ELR (cell line): ENCODE results near the gene MLN.

Experiments used
- DNase-seq: peaks from one replicate; pipeline ENCODE4 v3.0.0-alpha.2; 2015; ENCODE audit warnings: low read depth

MLN gene

DNA sequence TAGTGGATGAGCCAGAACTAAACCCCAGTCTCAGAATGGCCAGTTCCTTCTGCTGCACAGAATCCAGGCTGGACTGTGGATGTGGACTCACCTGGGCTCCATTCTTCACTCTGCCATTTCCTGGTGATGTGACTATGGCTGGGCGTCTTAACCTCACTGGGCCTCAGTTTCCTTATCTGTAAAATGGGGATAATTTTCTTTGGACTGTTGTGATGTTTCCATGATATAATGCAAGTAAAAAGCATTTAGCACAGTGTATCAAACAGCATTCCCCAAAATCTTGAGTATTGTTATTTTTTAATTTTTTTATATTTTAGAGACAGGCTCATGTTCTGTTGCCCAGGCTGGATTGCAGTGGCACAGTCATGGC is 51.2 kb downstream of the MLN start:
- DNase-seq: no peak

DNA sequence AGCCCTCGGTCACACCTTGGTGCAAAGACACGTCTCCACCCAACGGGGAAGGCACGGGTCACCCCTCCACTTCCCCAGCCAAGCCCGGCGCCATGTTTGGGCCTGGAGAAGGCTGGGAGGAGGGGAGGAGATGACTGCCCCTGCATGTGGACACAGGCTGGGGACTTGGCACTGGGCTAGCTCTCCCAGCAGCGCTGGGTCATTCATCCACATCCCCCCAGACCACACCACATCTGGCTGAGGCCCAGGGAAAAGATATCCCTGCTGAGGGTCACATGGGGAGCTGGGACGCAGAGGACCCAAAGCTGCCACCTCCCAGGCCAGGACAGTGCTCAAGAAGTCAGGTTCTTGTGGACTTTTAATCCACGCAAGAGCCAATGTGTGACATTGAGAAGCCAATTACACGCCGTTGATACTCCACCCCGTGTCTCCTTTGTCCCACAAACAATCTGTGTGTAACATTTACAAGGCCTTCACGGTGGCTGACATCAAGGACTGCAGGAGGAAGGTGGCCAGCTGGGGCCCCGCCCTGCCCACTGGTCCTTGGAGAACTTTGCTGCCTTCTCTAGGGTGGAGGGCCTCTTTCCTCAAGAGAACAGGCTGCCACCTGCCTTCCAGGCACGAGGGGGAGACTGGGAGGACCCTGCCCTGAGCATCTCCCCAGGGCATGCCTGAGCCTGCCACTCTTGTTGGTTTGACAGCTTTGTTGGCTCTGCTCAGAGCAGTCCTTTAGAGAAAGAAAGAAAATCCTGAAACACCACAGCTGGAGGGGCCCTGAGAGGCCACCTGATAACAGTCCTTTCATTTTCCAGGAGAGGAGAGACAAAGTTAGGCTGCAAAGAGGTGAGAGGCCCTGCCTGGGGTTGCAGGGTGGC is 51.8 kb downstream of the MLN start:
- DNase-seq: no peak

DNA sequence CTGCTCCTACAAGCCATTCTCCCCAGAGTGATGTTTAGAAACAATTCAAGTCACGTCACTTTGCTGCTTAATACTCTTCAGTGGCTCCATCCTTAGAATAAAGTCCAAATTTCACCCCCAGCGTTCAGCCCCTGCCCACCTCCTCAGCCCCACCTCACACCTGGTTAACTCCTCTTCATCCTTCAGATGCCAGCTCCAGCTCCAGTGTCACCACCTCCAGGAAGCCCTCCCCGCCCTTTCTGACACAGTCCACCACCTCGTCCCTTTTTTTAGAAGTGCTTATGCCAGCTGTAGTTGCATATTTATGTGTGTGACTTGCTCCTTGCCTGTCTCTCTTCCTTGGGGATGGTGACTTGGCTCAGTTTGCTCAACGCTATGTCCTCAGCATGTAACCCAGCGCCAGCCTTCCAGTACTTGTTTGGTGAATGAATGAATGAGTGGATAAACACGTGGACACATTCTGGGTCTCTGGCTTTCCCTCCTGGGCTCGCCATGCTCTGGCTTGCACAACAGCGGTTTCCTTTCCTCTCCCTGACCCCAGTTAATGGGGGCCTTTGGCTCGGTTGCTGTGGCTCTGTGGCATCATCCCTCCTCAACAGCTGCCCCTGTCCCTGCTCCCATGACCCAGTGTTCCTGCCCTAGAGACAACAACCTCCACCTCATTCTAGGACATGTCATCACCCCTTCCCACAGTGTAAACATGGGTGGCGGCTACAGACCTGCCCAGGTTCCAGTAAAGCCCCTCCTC is 53.4 kb downstream of the MLN start:
- no peak for DNase-seq

DNA sequence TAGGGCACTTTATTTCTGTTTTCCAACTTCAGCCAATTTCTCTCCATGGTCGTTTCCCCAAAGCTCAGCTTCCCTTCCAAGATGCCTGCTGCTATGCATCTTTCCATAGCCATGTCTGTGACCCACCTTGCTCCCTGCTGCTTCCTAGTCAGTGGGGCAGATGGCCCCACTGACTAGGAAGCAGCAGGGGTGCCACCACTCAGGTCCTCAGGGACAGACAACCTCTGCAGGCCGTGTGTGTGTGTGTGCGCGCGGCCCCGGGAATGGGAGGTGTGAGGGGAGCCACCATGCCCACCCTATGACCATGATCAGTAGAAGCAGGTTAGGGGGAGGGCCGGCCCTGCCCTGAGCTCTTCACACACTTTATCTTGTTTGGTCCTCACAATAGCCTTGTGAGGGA is 54.4 kb downstream of the MLN start:
- no peak for DNase-seq

DNA sequence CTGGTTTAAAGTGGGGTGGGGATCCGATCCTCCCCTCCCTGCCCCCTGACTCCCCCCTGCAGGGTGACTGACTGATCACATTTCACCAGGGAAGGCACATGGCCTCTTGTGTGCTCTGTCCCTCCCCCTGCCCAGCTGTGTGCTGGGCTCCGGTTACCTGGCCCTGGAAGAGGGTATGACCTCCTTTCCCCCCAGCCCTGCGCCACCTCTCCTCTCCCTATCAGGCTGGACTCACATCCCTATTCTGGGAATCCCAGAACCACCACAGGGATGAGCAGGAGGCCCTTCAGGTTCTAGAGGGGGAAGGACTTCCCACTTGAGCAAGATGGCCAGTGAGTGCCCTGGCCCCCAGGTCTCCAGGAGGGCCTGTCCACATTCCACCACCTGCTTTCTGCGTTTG is 55.0 kb downstream of the MLN start:
- no peak for DNase-seq

DNA sequence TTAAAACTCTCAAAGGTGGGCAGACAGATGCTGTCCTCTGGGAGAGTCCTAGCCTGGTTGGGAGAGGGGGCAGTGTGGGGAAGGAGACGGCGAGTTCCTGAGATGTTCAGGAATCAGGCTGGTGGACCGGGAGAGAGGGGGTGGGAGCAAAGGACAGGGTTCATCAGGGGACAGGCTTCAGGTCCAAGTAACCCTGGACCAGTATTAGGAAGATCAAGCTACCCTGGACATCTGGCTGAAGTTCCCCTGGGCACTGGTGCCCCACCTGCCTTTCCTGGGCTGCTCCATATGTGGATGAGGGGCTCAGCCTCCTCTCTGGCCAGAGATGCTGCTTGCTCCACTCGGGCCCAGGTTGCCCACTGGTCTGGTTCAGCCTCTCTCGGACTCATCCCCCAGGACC is 56.0 kb downstream of the MLN start:
- no peak for DNase-seq

DNA sequence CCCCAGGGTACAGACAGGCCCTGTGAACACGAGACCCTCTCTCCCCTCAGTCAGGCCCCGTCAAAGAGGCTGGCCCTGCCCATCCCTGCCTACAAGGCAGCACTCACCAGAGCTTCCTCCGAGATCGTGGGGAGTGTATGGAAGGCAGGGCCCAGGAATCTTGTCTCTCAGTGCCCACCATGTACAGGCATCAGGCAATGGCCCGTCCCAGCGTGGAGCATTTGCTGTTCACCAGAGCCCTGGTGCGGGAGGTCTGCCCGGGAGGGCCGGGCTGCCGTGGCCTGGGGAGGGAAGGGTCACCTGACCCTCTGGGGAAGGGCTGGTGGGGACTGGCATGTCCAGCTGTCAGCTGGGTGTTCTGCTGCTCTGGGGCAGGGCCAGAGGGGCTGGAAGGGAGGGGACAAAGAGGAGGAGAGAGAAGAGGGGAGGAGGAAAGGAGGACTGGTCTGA is 57.1 kb downstream of the MLN start, which contains the start of gene IP6K3:
TSS of gene IP6K3 (minus strand) at position 255 of the 450 bp plus-strand sequence. CDS start 11,429 bp downstream, outside the sequence.
- no peak for DNase-seq

DNA sequence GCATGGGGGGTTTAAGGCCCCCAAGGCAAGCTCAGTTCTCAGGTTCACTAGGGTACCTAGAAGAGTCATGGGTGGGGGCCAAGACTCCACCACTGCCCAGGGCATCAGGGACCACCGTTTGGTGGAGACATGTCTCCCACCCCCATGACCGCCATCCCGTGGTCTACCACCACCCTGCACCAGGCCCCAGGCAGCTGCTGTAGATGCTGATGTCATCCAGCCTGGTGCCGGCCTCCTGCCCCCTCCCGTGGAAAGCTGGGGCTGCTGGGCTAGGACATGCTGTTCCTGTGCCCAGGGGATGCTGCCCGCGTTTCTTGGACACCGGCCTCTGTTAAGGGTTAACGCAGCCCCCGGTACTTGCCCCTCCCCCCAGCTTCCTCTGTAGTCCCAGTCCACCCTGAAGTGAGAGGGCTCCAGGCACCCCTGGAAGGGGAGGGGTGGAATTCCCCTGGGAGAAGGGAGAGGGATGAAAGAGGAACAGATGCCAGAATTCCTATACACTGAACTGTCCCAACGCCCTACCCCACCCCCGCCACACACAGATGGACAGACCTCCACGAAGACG is 57.7 kb downstream of the MLN start:
- peak; percentile 72 for DNase-seq

DNA sequence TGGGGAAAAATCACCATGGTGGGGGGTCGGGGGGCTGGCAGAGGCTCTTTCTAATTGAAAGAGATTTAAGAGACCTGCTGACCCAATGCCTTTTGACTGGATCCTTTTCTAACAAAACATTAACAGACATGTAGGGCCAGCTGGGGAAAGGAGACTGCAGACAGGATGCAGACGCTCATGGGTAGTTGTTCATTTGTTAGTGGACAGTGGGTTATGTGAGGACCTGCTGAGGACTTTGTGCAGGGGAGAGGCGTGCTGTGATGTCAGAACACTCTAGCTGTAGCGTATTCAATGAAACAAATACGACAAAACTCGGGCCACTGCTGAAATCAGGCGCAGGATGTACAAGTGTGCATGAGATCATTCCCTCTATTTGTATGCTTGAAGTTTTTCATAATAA is 58.3 kb downstream of the MLN start:
- no peak for DNase-seq

DNA sequence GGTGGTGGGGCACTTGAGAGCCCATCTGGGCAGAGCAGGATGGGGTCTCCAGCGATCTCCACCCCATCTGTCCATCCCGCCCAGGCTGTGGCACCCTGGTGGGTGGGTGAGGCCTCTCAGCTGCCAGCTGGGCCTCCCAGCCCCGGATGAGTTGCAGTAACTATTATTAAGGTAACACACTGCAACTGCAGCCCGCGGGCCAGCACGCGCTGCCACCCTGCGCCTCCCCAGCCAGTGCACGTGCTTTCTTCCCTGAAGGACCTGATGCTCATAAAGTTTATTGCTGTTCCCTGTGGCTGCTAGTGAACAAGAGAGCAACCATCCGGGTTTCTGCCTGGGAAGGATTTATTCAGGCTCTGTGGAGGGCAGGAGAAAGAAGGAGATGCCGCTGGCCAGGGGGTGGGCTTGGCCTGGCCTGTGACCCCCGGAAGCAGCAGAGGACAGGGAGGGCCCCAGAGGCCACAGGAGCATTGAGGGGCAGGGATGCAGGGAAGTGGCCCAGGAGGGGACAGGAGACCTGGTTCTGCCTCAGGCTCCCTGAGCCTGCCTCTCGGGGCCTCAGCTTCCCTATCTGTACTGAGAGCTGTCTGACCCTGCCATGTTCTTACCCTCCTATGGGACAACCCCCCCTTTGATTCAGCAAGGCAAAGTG is 58.8 kb downstream of the MLN start:
- no peak for DNase-seq
